OCI-LY7 (cell line): Measurements from ENCODE around the gene USP25. TPM values are rescaled to one million over a fixed set of nuclear protein-coding genes. Genes with fewer than 3 reads are reported as not detected.

Experiments used
- BruUV-seq: library from RNA; stranded (reverse); fragments of 400-500 nt; replicated peaks from 2 replicates; lab custom pipeline; 2021; lab: Mats Ljungman, UMichigan
- CTCF ChIA-PET: fragments of 300-600 bp; sonication (Branson Sonifier 250); formaldehyde crosslinking; loops from one replicate; lab custom pipeline; 2022; ENCODE audit warnings: antibody characterized with exemption; ENCODE audit not compliant: unreplicated experiment; lab: Charles Lee
- POLR2A ChIA-PET: fragments of 300-600 bp; sonication (Branson Sonifier 250); formaldehyde crosslinking; loops from one replicate; lab custom pipeline; 2022; ENCODE audit warnings: antibody characterized with exemption; lab: Charles Lee
- DNase-seq: peaks from one replicate; pipeline ENCODE4 v3.0.0-alpha.2; 2015; ENCODE audit warnings: low spot score
- H2AFZ ChIP-seq: fragments of 200-600 bp; sonication (generic), shearing (Covaris generic); 2 replicates; pipeline ENCODE4 v1.6.1; 2014; ENCODE audit warnings: mild to moderate bottlenecking, antibody characterized with exemption, low read length, moderate library complexity
- H3K27ac ChIP-seq: fragments of 200-600 bp; sonication (generic); 2 replicates; pipeline ENCODE4 v1.5.1; 2014; ENCODE audit warnings: mixed run types, low read depth, mild to moderate bottlenecking, moderate library complexity, low read length, inconsistent platforms; ENCODE audit not compliant: poor library complexity, severe bottlenecking
- H3K36me3 ChIP-seq: fragments of 200-600 bp; sonication (generic); 2 replicates; pipeline ENCODE4 v1.6.1; 2014; ENCODE audit warnings: mild to moderate bottlenecking, antibody characterized with exemption, low read length, moderate library complexity, mixed read lengths; ENCODE audit not compliant: insufficient read depth
- H3K4me1 ChIP-seq: fragments of 200-600 bp; sonication (generic); 2 replicates; pipeline ENCODE4 v1.5.1; 2014; ENCODE audit warnings: mild to moderate bottlenecking, low read length; ENCODE audit not compliant: insufficient read depth, poor library complexity, severe bottlenecking
- H3K4me2 ChIP-seq: fragments of 200-600 bp; sonication (generic); 2 replicates; pipeline ENCODE4 v1.6.1; 2014; ENCODE audit warnings: mild to moderate bottlenecking, low read length
- H3K4me3 ChIP-seq: fragments of 200-600 bp; sonication (generic); 2 replicates; pipeline ENCODE4 v1.5.1; 2014; ENCODE audit warnings: mild to moderate bottlenecking, low read depth, low read length; ENCODE audit not compliant: poor library complexity, severe bottlenecking
- H3K79me2 ChIP-seq: fragments of 200-600 bp; sonication (generic); 2 replicates; pipeline ENCODE4 v1.6.1; 2016; ENCODE audit warnings: low read depth, mild to moderate bottlenecking, low read length, moderate library complexity, mixed read lengths; ENCODE audit not compliant: insufficient read depth
- H3K9me2 ChIP-seq: fragments of 200-600 bp; sonication (generic); 2 replicates; pipeline ENCODE4 v1.6.1; 2016; ENCODE audit warnings: mild to moderate bottlenecking, low read length, mixed read lengths; ENCODE audit not compliant: insufficient read depth
- H3K9me3 ChIP-seq: fragments of 200-600 bp; sonication (generic); 2 replicates; pipeline ENCODE4 v1.6.1; 2014; ENCODE audit warnings: mild to moderate bottlenecking, mixed run types, low read length, mixed read lengths
- H4K20me1 ChIP-seq: fragments of 200-600 bp; sonication (generic); 2 replicates; pipeline ENCODE4 v1.6.1; 2014; ENCODE audit warnings: mild to moderate bottlenecking, antibody characterized with exemption, low read length, moderate library complexity, mixed read lengths; ENCODE audit not compliant: insufficient read depth
- EZH2phosphoT487 ChIP-seq: fragments of 200-600 bp; sonication (generic); IDR thresholded peaks from 2 replicates; pipeline ENCODE4 v1.6.1; 2018; ENCODE audit warnings: low read depth, borderline replicate concordance, mild to moderate bottlenecking, mixed run types, antibody characterized with exemption, low read length, moderate library complexity, mixed read lengths
- intact Hi-C: fragments of 100-400 bp; cut with micrococcal nuclease; formaldehyde crosslinking; loops from one replicate; pipeline ENCODE4 v1.10.0; 2022; ENCODE audit not compliant: unreplicated experiment
- total RNA-seq, 2 experiments: library from RNA; depleted of rRNA in 1 of 2; stranded (reverse); fragments of >200 nt in 1 of 2; shearing (Covaris generic) in 1 of 2; gene quantifications; 2 replicates each; pipeline ENCODE4 v1.2.3, GENCODE V29; 2014 to 2022
- TF ChIP-seq, protein P1 (sequence below): fragments of 200-600 bp; sonication (generic); conservative IDR thresholded peaks from 2 replicates; pipeline ENCODE4 v1.5.1; 2014; ENCODE audit warnings: mild to moderate bottlenecking, antibody characterized with exemption, low read length, moderate library complexity, mixed read lengths

USP25 gene
- total RNA-seq, 2 experiments from 2014 or later = 25.1 to 28.1 TPM

GRCh38 chr21:15695241-15695640 is 34.5 kb upstream of the USP25 start:
- Histone ChIP-seq H4K20me1 (no peaks in the 10 kb centered on the region), H3K4me1 (no peaks in the 10 kb centered on the region), H3K27ac (no peak overlapping the region), H3K9me3 (no peaks in the 10 kb centered on the region), H2AFZ (no peak overlapping the region), H3K79me2 (no peaks in the 10 kb centered on the region), H3K4me3 (no peak overlapping the region), H3K36me3 (no peaks in the 10 kb centered on the region), H3K9me2 (no peaks in the 10 kb centered on the region), H3K4me2 (no peak overlapping the region)
- ChIA-PET CTCF (no interaction called here), POLR2A (interaction anchor here (1.0 kb wide), 1 partner anchor 9 kb away, joined by 3 read pairs; no protein-coding TSS in a partner anchor)
- DNase-seq = no peak
- TF ChIP-seq EZH2phosphoT487 = no peak
- TF ChIP-seq, protein P1, sequence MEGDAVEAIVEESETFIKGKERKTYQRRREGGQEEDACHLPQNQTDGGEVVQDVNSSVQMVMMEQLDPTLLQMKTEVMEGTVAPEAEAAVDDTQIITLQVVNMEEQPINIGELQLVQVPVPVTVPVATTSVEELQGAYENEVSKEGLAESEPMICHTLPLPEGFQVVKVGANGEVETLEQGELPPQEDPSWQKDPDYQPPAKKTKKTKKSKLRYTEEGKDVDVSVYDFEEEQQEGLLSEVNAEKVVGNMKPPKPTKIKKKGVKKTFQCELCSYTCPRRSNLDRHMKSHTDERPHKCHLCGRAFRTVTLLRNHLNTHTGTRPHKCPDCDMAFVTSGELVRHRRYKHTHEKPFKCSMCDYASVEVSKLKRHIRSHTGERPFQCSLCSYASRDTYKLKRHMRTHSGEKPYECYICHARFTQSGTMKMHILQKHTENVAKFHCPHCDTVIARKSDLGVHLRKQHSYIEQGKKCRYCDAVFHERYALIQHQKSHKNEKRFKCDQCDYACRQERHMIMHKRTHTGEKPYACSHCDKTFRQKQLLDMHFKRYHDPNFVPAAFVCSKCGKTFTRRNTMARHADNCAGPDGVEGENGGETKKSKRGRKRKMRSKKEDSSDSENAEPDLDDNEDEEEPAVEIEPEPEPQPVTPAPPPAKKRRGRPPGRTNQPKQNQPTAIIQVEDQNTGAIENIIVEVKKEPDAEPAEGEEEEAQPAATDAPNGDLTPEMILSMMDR = no peak
- BruUV-seq = no TSS peak
- intact Hi-C loops = no loop called here

DNA sequence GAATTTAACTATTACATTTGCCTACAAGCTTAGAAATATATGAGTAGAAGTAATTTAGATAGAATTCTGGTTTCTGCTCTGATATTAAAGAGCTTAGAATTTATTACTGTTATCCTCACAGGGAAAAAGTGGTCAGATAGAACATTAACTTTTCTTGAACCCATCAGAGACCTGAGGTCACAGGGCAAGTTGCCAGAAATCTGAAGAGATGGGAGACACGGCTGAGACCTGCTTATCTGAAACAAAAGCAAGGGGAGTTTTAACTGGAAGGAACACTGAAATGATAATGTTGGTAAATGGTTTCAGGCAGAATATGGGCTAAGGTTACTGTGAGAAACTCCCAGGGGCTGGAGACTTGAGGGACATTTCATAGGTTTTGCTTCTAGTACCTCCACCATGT is 28.0 kb upstream of the USP25 start:
- TF ChIP-seq, protein P1 = no peak
- TF ChIP-seq EZH2phosphoT487 = no peak
- Histone ChIP-seq H3K9me3 (no peaks in the 10 kb centered on the region), H3K36me3 (no peaks in the 10 kb centered on the region), H3K4me3 (no peak overlapping the region), H3K4me2 (no peak overlapping the region), H3K79me2 (no peaks in the 10 kb centered on the region), H2AFZ (no peak overlapping the region), H3K9me2 (no peaks in the 10 kb centered on the region), H3K4me1 (no peaks in the 10 kb centered on the region), H3K27ac (no peak overlapping the region), H4K20me1 (no peaks in the 10 kb centered on the region)
- BruUV-seq = no TSS peak
- ChIA-PET CTCF (no interaction called here), POLR2A (no interaction called here)
- DNase-seq = no peak
- intact Hi-C loops = no loop called here

DNA sequence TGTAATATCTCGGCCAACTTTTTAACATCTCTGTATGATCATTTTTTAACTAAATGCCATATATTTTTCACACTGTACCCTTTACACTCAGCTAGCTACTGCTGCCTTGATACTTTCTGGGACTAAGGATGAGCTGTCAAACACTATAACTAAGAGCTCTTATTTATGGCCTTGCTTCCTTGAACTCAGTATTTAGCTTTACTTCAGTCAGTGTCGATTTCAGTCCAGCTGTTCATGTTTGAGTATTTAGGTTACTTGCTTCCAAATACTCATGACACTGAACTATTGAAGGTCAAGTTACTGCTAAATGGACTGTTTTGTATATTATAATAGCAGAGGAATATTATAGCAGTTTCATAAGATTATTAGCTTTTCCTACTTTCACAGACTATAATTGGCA is 25.9 kb upstream of the USP25 start:
- H4K20me1 ChIP-seq = no peaks in the 10 kb centered on the region

More for the DNA sequence above, 25.9 kb upstream of the USP25 start:
- TF ChIP-seq, protein P1 = no peak
- no peak for TF ChIP-seq EZH2phosphoT487
- H3K4me2 ChIP-seq = no peak overlapping the region
- no peak for DNase-seq
- H3K9me3 ChIP-seq = no peaks in the 10 kb centered on the region
- H3K4me3 ChIP-seq = no peak overlapping the region
- H3K27ac ChIP-seq = no peak overlapping the region
- no peaks in the 10 kb centered on the region for H3K9me2 ChIP-seq
- ChIA-PET POLR2A (interaction anchor here (0.5 to 1.0 kb wide), 3 partner anchors 8 to 1992 kb away, joined by 3 to 4 read pairs (median 3); no protein-coding TSS in a partner anchor), CTCF (no interaction called here)
- H2AFZ ChIP-seq = no peak overlapping the region
- H3K36me3 ChIP-seq = no peaks in the 10 kb centered on the region
- no peaks in the 10 kb centered on the region for H3K4me1 ChIP-seq
- no peaks in the 10 kb centered on the region for H3K79me2 ChIP-seq
- intact Hi-C loops = no loop called here
- no TSS peak for BruUV-seq
